SK-MEL-5 (cell line): ENCODE results near the gene TFAP2C. TPM values are rescaled to one million over a fixed set of nuclear protein-coding genes. Genes with fewer than 3 reads are reported as not detected.

Experiments
- DNase-seq: peaks from one replicate; pipeline ENCODE4 v3.0.0-alpha.2; 2016; ENCODE audit warnings: low read depth, low spot score
- in situ Hi-C: cut with HindIII; loops from 2 replicates; pipeline ENCODE4 v1.10.0; 2016; ENCODE audit warnings: low sequenced_read_pairs, high pct_unique_total_duplicates, low pct_unique_long_range_greater_than_20kb
- polyA plus RNA-seq, 2 experiments: library from polyadenylated mRNA; depleted of rRNA; stranded (reverse); fragments of >200 nt; gene quantifications; 2 replicates each; pipeline ENCODE4 v1.2.3, GENCODE V29; 2015
- total RNA-seq: library from RNA; depleted of rRNA; stranded (reverse); fragments of >200 nt; shearing (Covaris generic); gene quantifications from 2 replicates; pipeline ENCODE4 v1.2.3, GENCODE V29; 2014; rRNA removed

The TFAP2C gene
- 1.5 and 2.0 TPM in 2 replicates for total RNA-seq
- 4.5 and 4.6 TPM in 2 replicates for polyA plus RNA-seq (2015; cell fraction: cytosol; rRNA removed)
- 4.1 and 5.7 TPM in 2 replicates for polyA plus RNA-seq (2015; cell fraction: nucleus; rRNA removed)

DNA sequence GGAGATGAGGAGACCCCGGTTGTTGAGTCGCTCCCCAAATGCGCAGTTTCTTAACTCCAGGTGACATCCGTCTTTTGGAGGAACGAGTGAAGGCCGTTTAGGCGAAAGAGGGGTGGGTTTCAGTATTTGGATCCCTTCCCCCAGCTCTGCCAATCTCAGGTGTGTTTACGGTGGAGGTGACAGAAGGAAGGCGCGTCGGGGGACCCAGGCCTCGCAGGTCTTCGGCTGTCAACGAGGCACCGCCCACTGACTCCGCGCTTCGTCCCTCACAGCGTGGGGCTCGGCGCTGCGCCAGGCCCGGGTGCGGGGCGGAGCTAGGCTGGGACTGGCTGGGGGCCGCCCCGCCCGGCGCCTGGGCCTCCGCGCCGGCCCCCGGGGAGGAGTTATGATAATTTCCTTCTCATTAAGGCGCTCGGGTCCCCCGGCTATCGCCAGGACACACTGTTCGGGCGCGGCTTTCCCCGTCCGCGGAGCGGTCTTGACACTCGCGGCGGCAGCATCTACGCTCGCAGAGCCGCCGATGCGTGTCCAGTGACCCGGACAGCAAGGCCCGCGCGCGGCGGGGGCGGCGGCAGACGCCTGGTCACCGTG is at the start of gene TFAP2C:
Gene TFAP2C, plus strand, starts transcription at position 434 of the 591 bp plus-strand sequence. CDS start 239 bp downstream, outside the sequence.
- in situ Hi-C loops: no loop called here
- DNase-seq: peak; percentile 76

DNA sequence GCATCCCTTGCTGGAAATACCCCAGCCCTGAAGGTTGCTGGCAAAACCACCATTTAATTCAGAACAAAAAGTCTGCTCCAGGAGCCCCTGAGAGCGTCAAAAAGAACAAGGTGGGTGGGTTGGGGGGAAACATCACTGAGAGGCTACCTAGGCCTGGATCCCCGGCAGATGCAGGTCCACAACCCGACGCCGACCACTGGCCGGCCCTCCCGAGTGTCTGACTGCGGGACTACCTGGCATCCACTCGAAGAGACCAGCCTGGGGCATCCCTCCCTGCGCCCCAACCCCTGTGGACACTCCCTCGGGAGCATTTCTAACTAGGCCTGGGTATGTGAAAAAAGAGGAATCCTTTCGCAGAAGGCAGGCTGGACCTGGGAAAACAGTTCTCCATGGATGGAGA is 48.9 kb upstream of the TFAP2C start:
- DNase-seq: no peak
- in situ Hi-C loops: no loop called here

DNA sequence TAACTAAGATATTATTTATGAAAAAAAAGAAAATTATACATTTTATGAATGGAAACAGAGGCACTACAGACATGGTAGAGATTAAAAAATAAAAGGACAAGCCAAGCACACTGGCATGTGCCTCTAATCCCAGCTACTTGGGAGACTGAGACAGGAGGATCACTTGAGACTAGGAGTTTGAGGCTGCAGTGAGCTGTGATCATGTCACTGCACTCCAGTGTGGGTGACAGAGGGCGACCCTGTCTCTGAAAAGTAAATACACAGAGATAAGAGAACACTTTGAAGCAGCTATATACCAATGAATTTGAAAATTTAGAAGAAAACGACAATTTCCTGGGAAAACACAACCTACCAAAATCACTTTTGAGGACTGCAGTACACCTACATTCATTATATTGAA is 47.4 kb upstream of the TFAP2C start:
- in situ Hi-C loops: no loop called here
- no peak for DNase-seq

DNA sequence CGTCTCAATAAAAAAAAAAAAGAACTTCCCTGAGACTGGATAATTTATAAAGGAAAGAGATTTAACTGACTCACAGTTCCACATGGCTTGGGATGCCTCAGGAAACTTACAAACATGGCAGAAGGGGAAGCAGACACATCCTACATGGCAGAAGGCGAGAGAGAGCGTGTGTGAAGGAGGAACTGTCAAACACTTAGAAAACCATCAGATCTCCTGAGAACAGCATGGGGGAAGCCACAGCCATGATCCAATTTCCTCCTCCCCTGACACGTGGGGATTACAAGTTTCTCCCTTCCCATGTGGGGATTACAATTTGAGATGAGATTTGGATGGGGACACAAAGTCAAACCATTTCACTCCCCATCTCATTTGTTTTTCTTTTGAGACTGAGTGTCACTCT is 46.6 kb upstream of the TFAP2C start:
- no peak for DNase-seq
- in situ Hi-C loops: no loop called here

DNA sequence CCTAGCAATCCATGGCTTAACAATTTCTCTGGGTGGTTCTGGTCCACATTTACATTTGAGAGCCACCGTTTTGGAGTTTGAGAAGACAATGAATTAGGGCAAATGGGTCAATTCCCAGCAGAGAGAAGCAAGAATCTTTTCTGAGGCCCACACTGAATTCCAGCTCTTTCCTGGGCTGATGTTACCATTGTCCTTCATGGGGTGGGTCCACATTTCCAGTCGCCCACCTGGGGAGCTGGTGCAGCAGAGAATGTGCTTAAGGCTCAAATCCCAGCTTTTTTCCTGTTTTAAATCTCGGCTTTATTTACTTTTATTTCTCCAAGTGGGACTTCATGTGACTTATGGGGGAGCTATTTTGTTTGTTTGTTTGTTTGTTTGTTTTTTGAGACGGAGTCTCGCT is 44.2 kb upstream of the TFAP2C start:
- in situ Hi-C loops: no loop called here
- DNase-seq: no peak

DNA sequence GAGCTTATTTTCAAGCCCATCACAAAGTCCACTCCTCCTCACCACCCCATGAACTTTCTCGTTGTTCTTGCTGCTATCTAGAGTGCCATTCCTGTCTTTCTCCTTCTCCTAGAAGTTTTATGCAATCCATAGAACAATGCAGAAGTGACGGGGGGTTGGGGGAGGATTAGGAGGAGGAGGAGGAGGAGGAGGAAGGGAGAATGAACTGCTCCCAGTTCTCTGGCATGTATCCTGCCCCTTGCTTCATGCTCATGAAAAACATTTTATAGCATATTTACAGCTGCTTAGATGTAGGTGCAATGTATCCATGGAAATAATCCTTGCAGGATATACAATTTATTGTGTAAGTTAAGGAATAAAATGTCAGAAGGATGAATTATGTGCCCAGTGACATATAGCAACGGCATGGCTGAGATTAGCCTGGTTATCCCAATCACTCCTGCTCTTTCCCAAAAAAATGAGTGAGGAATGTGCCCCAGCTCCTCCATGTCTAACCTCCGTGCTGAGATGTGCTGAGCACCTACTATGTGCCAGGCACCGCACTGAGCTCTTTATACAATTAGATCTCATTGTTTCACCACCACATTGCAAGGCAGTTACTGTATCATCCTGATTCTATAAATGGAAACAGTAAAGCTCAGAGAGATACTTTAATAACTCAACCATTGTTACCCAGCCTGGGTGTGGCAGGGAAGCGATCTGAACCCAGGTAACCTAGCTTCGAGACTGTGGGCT is 41.6 kb upstream of the TFAP2C start:
- no peak for DNase-seq
- in situ Hi-C loops: no loop called here

DNA sequence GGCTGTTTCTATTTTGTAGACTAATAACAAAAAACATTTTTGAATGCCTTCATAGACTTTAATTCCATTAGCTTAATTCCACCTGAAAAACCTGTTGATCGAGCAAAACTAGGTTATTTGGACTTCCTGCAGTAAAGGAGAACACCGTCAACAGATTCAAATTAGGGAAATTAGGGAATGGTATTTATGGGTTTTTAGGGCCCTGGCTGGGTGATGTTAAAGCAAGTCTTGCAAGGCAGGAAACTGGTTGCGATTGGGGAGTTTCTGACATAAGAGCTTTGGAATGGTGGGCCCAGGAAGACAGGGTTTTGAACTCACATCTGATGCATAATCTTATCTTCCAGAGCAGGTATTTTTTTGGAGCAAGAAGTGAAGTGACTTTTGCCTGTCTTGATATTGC is 40.1 kb upstream of the TFAP2C start:
- DNase-seq: no peak
- in situ Hi-C loops: no loop called here

DNA sequence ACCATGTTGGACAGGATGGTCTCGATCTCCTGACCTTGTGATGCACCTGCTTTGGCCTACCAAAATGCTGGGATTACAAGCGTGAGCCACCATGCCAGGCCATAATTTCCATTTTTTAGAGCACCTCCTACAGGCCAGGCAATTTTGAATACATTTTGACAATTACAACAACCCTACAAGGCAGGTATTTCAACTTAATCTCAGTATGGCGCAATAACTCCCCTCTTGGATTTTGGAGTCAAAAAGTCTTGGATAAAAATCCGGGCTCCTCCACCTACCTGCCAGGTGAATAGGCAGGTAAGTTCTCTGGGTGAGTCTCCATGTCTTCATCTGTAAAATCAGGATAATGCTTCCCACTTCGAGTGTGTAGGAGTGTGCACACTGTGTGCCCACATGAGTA is 39.5 kb upstream of the TFAP2C start:
- DNase-seq: no peak
- in situ Hi-C loops: no loop called here

DNA sequence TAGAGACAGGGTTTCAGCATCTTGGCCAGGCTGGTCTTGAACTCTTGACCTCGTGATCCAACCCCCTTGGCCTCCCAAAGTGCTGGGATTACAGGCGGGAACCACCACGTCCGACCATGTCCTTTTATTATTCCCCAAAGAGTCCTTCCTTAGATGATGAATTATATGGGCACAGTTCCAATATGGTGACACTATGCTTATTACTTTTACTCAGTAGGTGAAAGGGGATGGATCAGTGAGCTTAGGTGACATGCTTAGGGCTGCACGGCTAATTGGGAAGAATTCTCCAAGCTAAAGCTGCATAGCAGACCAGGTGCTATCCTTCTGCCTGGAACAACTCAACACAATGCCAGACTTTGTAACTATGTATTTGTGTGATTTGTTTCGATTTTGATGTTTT is 38.2 kb upstream of the TFAP2C start:
- in situ Hi-C loops: no loop called here
- no peak for DNase-seq

DNA sequence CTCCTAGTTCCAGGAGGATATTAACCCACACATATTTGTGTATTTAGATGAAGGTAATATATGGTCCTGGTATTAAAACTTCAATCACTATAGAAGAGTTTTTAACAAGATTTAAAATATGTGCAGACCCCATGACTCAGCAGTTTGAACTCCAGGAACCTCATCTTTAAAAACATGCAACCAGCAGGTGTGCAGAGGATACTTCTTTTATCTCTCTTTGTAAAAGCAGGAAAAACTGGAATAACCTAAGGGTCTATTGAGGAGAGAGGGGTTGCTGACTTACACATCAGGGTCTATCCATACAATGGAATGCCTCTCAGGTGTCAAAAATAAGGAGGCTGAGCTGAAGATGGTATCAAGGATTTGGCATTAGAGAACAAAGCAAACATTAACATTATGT is 36.9 kb upstream of the TFAP2C start:
- in situ Hi-C loops: no loop called here

DNA sequence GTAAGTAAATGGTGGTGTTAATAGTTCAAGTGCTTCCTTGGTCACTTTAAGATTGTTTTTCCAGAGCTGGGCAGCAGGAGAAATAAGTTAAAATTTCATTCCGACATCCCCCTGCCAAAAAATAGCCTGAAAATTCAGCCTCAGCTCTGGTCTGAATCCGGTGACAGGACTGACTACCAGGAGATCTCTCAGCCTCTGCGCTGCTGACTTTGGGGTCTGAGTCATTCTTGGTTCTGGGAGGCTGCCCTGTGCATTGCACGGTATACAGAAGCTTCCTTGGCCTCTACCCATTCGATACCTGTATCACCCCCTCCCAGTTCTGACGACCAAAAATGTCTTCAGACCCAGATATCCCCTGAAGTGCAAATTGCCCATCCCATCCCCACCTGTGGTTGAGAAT is 36.3 kb upstream of the TFAP2C start:
- in situ Hi-C loops: no loop called here
- DNase-seq: no peak

More for the DNA sequence above, 36.9 kb upstream of the TFAP2C start:
- no peak for DNase-seq

DNA sequence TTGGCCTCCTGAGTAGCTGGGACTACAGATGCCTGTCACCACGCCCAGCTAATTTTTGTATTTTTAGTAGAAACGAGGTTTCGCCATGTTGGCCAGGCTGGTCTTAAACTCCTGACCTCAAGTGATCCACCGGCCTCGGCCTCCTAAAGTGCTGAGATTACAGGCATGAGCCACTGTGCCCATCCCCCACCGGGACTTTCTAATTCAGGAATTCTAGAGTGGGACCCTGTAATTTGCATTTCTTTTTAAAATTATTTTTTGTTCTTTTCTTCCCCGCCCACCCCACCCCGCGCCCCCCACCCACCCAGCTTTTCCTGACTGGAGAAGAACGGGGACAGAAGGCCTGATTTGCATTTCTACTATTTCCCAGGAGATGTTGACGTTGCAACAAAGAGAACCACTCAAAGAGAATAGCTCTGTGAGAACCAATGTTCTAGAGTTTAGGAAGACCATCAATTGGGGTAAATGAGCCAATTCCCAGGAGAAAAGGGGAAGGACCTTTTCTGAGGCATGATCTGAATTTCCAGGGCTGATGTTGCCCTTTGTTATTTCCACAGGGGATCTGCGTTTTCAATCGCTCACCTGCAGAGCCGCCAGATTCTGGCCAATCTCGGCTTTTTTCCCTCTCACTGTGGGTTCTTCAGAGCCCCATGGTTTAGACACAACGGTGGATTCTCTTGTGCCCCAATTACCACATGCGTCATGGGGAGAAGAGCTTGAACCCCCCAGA is 33.2 kb upstream of the TFAP2C start:
- in situ Hi-C loops: no loop called here
- no peak for DNase-seq

DNA sequence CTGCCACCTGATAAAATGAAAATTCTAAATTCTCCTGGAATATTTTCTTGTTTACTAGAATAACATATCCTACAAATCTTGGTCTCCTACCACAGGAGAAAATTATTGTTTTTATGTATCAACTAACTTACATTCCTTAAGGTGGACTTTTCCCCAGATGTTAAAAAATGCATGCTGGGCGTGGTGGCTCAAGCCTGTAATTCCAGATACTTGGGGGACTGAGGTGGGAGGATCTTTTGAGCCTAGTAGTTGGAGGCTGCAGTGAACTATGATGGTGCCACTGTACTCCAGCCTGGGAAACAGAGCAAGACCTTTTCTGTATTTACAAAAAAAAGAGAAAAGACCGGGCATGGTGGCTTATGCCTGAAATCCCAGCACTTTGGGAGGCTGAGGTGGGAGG is 27.9 kb upstream of the TFAP2C start:
- in situ Hi-C loops: no loop called here
- no peak for DNase-seq

DNA sequence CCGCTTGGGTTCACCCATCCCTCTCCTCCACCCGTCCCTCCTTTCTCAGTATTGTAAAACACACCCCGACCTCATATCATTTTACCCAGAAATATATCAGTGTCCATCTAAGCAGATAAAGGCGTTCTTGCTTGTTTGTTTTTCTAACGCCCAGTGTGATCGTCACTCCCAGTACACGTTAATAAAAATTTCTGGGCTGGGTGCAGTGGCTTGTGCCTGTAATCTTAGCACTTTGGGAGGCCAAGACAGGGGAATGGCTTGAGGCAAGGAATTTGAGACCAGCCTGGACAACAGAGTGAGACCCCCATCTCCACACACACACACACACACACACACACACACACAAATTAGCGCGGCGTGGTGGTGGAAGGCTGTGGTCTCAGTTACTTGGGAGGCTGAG is 24.4 kb upstream of the TFAP2C start:
- DNase-seq: no peak
- in situ Hi-C loops: no loop called here

DNA sequence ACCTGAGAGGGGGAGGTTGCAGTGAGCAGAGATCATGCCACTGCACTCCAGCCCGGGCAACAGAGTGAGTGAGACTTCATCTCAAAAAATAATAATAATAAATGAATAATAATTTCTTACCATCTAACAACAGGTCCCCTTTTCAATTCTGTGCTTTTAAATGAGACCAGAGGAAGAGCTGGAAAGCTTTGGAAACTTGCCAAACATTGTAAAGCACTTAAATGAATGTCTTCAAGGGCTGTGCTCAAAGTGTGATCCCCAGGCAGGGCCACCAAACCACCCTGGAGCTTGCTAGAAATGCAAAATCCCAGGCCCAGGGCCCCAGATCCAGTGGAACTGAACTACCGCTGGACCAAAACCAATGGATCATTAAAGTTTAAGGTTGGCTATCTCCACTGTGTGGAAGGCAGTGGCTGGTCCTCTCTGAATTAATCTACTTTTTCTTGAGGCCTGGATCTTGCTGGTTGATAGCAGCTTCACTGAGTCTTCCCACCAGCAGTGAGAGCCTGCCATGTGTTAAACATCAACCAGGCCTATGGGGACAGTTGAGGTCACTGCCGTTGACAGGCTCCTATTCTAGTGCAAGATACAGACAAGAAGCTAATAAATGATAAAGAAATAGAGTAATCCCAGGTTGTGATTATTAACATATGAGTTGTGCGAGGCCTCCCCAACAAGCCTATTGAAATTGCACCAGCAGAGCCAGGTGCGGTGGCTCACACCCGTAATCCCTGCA is 23.7 kb upstream of the TFAP2C start:
- DNase-seq: no peak
- in situ Hi-C loops: no loop called here

DNA sequence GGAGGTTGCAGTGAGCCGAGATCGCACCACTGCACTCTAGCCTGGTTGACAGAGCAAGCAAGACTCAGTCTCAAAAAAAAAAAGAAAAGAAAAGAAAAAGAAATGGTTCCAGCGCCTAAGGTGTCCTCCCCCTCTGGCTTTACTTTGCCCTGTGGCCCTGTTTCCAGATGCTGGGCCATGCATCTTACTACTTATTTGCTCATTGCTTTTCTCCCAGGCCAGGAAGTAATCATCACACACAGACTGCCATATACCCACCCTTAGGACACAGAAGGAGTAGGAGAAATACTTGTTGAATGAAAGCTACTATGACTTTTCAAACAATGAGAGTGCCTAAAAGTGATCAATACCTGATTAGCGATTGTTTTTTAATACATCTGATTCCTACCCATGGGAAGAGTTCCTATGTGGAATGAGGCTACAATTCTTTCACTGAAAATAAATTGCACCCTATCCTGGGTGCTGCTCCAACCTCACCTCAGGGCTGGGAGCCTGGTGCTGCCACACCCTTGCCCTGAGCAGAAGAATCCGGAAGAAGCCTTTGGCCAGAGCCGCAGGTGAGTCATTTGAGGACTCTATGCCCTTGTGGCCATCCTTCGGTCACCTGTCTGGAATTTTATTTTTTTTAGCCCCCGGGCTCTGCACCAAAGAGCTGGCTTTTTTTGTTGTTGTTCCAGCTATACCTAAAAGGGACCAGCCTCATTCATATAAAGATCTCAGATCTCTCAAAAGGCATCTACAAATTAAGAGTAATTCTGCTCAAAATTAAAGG is 22.7 kb upstream of the TFAP2C start:
- in situ Hi-C loops: no loop called here
- DNase-seq: no peak

DNA sequence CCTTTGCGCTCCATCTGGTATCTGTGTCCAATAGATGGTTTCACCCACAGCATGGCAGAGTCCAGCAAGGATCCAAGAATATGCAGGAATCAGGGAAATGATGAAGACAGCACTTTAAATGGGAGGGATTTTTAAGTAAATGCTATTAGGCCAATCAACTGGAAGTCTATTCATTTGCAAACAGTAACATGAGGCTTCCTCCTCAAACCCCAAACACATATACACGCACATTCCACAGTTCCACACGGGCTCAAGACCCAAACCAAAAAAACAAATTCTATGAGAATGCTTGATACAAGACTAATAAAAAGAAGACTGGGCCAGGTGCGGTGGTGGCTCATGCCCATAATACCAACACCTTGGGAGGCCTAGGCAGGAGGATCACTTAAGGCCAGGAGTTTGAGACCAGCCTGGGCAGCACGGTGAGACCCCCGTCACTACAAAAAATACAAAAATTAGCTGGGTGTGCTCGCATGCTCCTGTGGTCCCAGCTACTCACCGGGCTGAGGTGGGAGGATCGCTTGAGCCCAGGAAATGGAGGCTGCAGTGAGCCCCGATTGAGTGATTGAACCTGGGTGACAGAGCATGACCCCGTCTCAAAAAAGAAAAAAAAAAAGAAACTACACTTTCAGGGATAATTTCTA is 21.9 kb upstream of the TFAP2C start:
- in situ Hi-C loops: no loop called here
- DNase-seq: no peak
